Mammary epithelial cell (primary cell): ENCODE results near the gene SAFB.

Source experiments
- CTCF ChIP-seq, 2 donors: IDR thresholded peaks in 1 of 2; conservative IDR thresholded peaks in 1 of 2; 2 replicates each; pipeline ENCODE4 v1.5.1; 2011 to 2012; ENCODE audit warnings: inconsistent platforms in 2 of 2, low read length in 2 of 2, mild to moderate bottlenecking in 2 of 2, control low read depth in 1 of 2, low read depth in 1 of 2; ENCODE audit not compliant: insufficient read depth in 1 of 2; ENCODE audit errors: extremely low read depth in 1 of 2
- EZH2 ChIP-seq: IDR thresholded peaks from 2 replicates; pipeline ENCODE4 v1.6.1; 2012; ENCODE audit warnings: low read length, inconsistent platforms, borderline replicate concordance

DNA sequence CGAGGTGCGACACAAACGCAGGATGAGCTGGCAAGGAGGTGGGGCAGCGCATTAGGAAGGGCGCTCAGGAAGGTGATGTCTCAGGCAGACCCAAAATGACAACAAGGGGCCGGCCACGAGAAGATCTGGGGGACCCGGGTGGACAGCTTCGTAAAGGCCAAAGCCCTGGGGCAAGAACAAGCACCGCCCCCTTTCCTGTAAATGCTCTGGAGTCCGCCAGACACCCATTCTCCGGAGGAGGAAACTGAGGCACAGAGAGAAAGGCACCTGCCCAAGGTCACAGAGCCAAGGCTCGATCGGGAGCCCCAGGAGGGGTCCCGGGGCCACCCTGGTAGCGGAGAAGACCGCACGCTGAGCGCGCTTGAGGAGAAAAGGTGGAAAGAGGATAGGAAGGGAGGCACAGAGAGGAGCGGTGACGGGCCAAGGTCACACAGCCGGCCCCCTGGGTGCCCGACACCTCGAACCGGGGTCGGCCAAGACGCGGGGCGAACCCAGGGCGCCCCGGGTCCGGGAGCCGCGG lies 878 bp upstream of the SAFB start:
- TF ChIP-seq CTCF (conservative IDR thresholded peaks at IDR 0.05 in 1 of 2, IDR thresholded peaks at IDR 0.05 in 1 of 2; ENCODE audit: extremely low read depth in 1 of 2, insufficient read depth in 1 of 2, low read depth in 1 of 2, low read length in 2 of 2) (no peak), EZH2 (no peak)
